GM12878 (cell line): Measurements from ENCODE around the gene ADGRV1.

Source experiments
- EP300 ChIP-seq, 2 experiments: fragments of 150-350 bp in 1 of 2; IDR thresholded peaks; 2 replicates each; pipeline ENCODE4 v1.6.1; 2011 to 2012; ENCODE audit warnings: low read depth in 2 of 2, low read length in 2 of 2, borderline replicate concordance in 1 of 2, improper control_type of control experiment in 1 of 2, inconsistent platforms in 1 of 2; ENCODE audit not compliant: control insufficient read depth in 1 of 2
- GATAD2B ChIP-seq: fragments of 450-650 bp; conservative IDR thresholded peaks from 2 replicates; pipeline ENCODE4 v1.6.1; 2017; ENCODE audit warnings: low read depth, mild to moderate bottlenecking, moderate library complexity
- POLR2A ChIP-seq: IDR thresholded peaks from 2 replicates; pipeline ENCODE4 v1.6.1; 2011; ENCODE audit warnings: low read depth, mild to moderate bottlenecking, low read length
- SREBF2 ChIP-seq: IDR thresholded peaks from 2 replicates; pipeline ENCODE4 v1.6.1; 2012; ENCODE audit warnings: mild to moderate bottlenecking, low read length
- TF ChIP-seq, protein P1 (sequence below), 3 experiments: IDR thresholded peaks in 2 of 3; conservative IDR thresholded peaks in 1 of 3; 2 replicates each; pipeline ENCODE4 v1.5.1; 2011; ENCODE audit warnings: low read depth in 3 of 3, low read length in 3 of 3, mild to moderate bottlenecking in 3 of 3, control low read depth in 2 of 3, moderate library complexity in 2 of 3, inconsistent platforms in 1 of 3, mixed read lengths in 1 of 3; ENCODE audit not compliant: control insufficient read depth in 2 of 3, insufficient read depth in 1 of 3; ENCODE audit errors: extremely low read depth in 1 of 3

DNA sequence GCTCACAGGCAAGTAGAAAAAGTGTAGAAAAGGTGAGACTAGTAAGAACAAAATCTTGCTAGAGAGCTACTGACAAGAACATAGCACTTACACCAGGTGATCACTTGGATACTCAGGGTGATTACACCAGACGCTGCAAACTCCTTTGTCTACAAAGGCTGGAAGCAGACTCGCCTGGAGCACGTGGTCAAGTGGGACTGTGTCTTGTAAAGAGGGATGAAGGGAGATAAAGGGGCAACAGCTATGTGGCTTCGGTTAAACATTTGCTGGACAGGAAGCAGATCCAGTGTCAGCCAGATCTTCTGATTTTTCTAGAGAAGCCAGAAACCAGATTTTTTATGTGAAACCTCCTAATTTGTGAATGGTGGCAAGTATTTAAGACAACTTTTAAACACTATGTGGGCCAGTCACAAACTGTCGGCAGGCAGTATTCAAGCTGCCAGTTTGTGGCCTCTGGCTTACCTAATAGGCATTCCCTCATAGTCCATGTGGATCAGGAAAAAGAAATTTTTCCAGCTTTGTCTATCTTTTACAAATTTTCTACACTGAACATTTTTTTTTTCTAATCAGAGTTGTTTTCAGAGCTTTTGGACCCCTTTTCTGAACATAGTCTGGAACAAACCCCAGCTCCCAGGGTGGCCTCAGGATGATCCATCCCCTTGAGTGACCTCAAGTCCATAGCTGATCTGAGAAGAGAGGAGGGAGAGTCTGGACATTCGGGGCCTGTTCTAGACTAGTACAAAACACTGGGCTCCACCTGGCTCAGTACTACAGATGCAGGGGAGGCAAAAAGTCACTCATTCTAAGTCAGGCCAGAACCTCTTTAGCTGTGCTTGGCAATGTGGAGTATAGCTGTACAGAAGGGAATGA lies 561.6 kb downstream of the ADGRV1 start:
- TF ChIP-seq GATAD2B (no peak), SREBF2 (no peak), POLR2A (no peak), EP300 (IDR thresholded peaks at IDR 0.05; ENCODE audit: borderline replicate concordance in 1 of 2, control insufficient read depth in 1 of 2, low read depth in 2 of 2, low read length in 2 of 2) (no peak)
- TF ChIP-seq, protein P1, sequence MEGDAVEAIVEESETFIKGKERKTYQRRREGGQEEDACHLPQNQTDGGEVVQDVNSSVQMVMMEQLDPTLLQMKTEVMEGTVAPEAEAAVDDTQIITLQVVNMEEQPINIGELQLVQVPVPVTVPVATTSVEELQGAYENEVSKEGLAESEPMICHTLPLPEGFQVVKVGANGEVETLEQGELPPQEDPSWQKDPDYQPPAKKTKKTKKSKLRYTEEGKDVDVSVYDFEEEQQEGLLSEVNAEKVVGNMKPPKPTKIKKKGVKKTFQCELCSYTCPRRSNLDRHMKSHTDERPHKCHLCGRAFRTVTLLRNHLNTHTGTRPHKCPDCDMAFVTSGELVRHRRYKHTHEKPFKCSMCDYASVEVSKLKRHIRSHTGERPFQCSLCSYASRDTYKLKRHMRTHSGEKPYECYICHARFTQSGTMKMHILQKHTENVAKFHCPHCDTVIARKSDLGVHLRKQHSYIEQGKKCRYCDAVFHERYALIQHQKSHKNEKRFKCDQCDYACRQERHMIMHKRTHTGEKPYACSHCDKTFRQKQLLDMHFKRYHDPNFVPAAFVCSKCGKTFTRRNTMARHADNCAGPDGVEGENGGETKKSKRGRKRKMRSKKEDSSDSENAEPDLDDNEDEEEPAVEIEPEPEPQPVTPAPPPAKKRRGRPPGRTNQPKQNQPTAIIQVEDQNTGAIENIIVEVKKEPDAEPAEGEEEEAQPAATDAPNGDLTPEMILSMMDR (IDR thresholded peaks at IDR 0.05 in 2 of 3, conservative IDR thresholded peaks at IDR 0.05 in 1 of 3; ENCODE audit: control insufficient read depth in 2 of 3, extremely low read depth in 1 of 3, insufficient read depth in 1 of 3, low read depth in 3 of 3, low read length in 3 of 3): no peak
